Measurements from ENCODE around the gene CSF2. TPM values are rescaled to one million over a fixed set of nuclear protein-coding genes. Genes with fewer than 3 reads are reported as not detected.

Gene CSF2
- total RNA-seq, 2 experiments from 2014 or later = not detected

- Histone ChIP-seq H2AFZ (ENCODE audit: low read length) (no peak overlapping the region), H3K79me2 (ENCODE audit: insufficient read depth, low read depth, low read length) (no peaks in the 10 kb centered on the region), H3K27ac (ENCODE audit: low read depth, low read length, poor library complexity, severe bottlenecking) (no peak overlapping the region), H3K9me2 (ENCODE audit: insufficient read depth, low read length) (no peaks in the 10 kb centered on the region), H3K9me3 (ENCODE audit: low read length) (no peaks in the 10 kb centered on the region), H3K4me1 (ENCODE audit: insufficient read depth, low read length, poor library complexity, severe bottlenecking) (no peaks in the 10 kb centered on the region), H3K4me2 (ENCODE audit: low read length) (no peak overlapping the region), H3K36me3 (ENCODE audit: insufficient read depth, low read length) (no peaks in the 10 kb centered on the region), H3K4me3 (ENCODE audit: low read depth, low read length, poor library complexity, severe bottlenecking) (no peak overlapping the region), H4K20me1 (ENCODE audit: insufficient read depth, low read length) (no peaks in the 10 kb centered on the region)
- ChIA-PET CTCF (ENCODE audit: unreplicated experiment) (no interaction called here), POLR2A (interaction anchor here (0.7 kb wide), 3 partner anchors 20 to 1133 kb away, joined by 3 read pairs; no protein-coding TSS in a partner anchor)
- no TSS peak for BruUV-seq (replicated peaks)
- intact Hi-C loops (cut with micrococcal nuclease; ENCODE audit: unreplicated experiment) = no loop called here
- DNase-seq (ENCODE audit: low spot score) = no peak
- TF ChIP-seq CTCF (conservative IDR thresholded peaks at IDR 0.05; ENCODE audit: low read length) = no peak
- no peak for TF ChIP-seq EZH2phosphoT487 (IDR thresholded peaks at IDR 0.05; ENCODE audit: borderline replicate concordance, low read depth, low read length)
These were observed 43.8 kb upstream of the CSF2 start for GRCh38 chr5:132029609-132030330.

GRCh38 chr5:132030610-132031009 lies 43.0 kb upstream of the CSF2 start:
- Histone ChIP-seq H3K9me3 (ENCODE audit: low read length) (no peaks in the 10 kb centered on the region), H2AFZ (ENCODE audit: low read length) (no peak overlapping the region), H3K4me1 (ENCODE audit: insufficient read depth, low read length, poor library complexity, severe bottlenecking) (no peaks in the 10 kb centered on the region), H3K4me3 (ENCODE audit: low read depth, low read length, poor library complexity, severe bottlenecking) (no peak overlapping the region), H3K36me3 (ENCODE audit: insufficient read depth, low read length) (no peaks in the 10 kb centered on the region), H3K4me2 (ENCODE audit: low read length) (no peak overlapping the region), H3K27ac (ENCODE audit: low read depth, low read length, poor library complexity, severe bottlenecking) (no peak overlapping the region), H3K79me2 (ENCODE audit: insufficient read depth, low read depth, low read length) (no peaks in the 10 kb centered on the region), H4K20me1 (ENCODE audit: insufficient read depth, low read length) (no peaks in the 10 kb centered on the region), H3K9me2 (ENCODE audit: insufficient read depth, low read length) (no peaks in the 10 kb centered on the region)
- TF ChIP-seq EZH2phosphoT487 (IDR thresholded peaks at IDR 0.05; ENCODE audit: borderline replicate concordance, low read depth, low read length) = no peak
- TF ChIP-seq CTCF (conservative IDR thresholded peaks at IDR 0.05; ENCODE audit: low read length) = no peak
- no TSS peak for BruUV-seq (replicated peaks)
- CTCF ChIA-PET (ENCODE audit: unreplicated experiment) = no interaction called here
- POLR2A ChIA-PET = no interaction called here
- intact Hi-C loops (cut with micrococcal nuclease; ENCODE audit: unreplicated experiment) = no loop called here
- no peak for DNase-seq (ENCODE audit: low spot score)

DNA sequence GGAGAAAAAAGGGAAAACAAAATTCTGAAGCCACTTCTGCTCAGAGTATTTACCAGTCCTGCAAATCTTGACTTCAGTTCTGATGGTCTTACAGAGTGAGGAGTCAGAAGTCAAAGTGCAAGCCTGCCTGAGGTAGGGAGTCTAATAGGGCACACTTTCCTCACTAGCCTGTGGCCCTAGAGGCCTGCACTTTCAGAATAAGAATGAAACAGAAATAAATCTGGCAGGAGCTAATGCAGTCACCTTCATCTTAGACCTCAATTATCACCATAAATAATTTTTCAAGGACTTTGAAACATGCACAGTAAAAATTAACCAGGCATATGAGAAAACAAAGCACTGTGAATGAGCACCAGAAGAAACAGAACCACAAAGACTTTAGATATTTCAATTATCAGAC lies 41.4 kb upstream of the CSF2 start:
- no peak for DNase-seq (ENCODE audit: low spot score)
- Histone ChIP-seq H3K4me3 (ENCODE audit: low read depth, low read length, poor library complexity, severe bottlenecking) (no peak overlapping the region), H3K79me2 (ENCODE audit: insufficient read depth, low read depth, low read length) (no peaks in the 10 kb centered on the region), H3K4me2 (ENCODE audit: low read length) (no peak overlapping the region), H2AFZ (ENCODE audit: low read length) (no peak overlapping the region), H3K27ac (ENCODE audit: low read depth, low read length, poor library complexity, severe bottlenecking) (no peak overlapping the region), H4K20me1 (ENCODE audit: insufficient read depth, low read length) (no peaks in the 10 kb centered on the region), H3K4me1 (ENCODE audit: insufficient read depth, low read length, poor library complexity, severe bottlenecking) (no peaks in the 10 kb centered on the region), H3K36me3 (ENCODE audit: insufficient read depth, low read length) (no peaks in the 10 kb centered on the region), H3K9me3 (ENCODE audit: low read length) (no peaks in the 10 kb centered on the region), H3K9me2 (ENCODE audit: insufficient read depth, low read length) (no peaks in the 10 kb centered on the region)
- ChIA-PET POLR2A (no interaction called here), CTCF (ENCODE audit: unreplicated experiment) (no interaction called here)
- no TSS peak for BruUV-seq (replicated peaks)
- TF ChIP-seq CTCF (conservative IDR thresholded peaks at IDR 0.05; ENCODE audit: low read length) (no peak), EZH2phosphoT487 (IDR thresholded peaks at IDR 0.05; ENCODE audit: borderline replicate concordance, low read depth, low read length) (no peak)
- intact Hi-C loops (cut with micrococcal nuclease; ENCODE audit: unreplicated experiment) = no loop called here

All from OCI-LY7 (cell line).